ENCODE data around the gene ZSWIM8. TPM values are rescaled to one million over a fixed set of nuclear protein-coding genes. Genes with fewer than 3 reads are reported as not detected.
A peak's percentile ranks its signal among the peaks of the same experiment; 100 is the strongest.

The ZSWIM8 gene
- total and polyA plus RNA-seq, 2 of the 8 experiments (the other 6 are each of a cell fraction or from before 2014, with no cell fraction given): 44.7 to 99.7 TPM

DNA sequence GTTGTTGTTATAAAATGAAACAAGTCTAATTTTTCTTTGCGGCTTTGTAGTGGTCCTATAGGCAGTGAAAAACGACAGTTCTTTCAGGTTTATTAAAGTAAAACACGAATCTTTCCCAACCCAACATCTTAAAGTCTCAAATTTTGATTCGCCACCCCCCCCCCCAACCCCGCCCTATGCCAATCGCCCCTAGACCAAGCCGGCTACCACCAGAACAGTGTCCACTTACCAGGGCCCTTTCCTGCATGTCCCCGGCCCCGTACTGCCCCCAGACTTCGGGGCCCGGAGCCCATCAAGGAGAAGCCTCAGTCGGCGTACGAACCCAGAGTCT, 3.9 kb upstream of the ZSWIM8 start:
- H3K79me1 ChIP-seq (ENCODE audit: low read depth, low read length): peaks cover 2% of the 10 kb centered on the region; the same call in 1 of the 2 replicates
- H2BK120ac ChIP-seq (replicated peaks; ENCODE audit: low read depth, low read length): no peak overlapping the region
- peak overlapping the region; percentile 48 for H4K5ac ChIP-seq (ENCODE audit: insufficient read length, low read depth, low read length)
- WGBS, 2 experiments (ENCODE audit: extremely low coverage in 1 of 2, insufficient coverage in 1 of 2, insufficient read length in 1 of 2, insufficient replicate concordance in 2 of 2, low coverage in 1 of 2, low lambda C conversion rate in 2 of 2, missing lambda C conversion rate in 1 of 2): 3% methylated on average over 14 of the region's 14 CpGs; no CpG with 5 or more reads in 1 of the 2 experiments
- H2BK20ac ChIP-seq (ENCODE audit: low read length): no peak overlapping the region
- no peaks in the 10 kb centered on the region for H3K9me3 ChIP-seq (ENCODE audit: insufficient read depth in 2 of 2, low read depth in 1 of 2, low read length in 1 of 2)
- POLR2A ChIA-PET (ENCODE audit: partially characterized antibody): interaction anchor here (1.0 to 6.3 kb wide), 13 partner anchors 9 to 80 kb away, joined by 3 to 79 read pairs (median 4); partner anchors contain the start of gene SEC24C
- H4K8ac ChIP-seq (ENCODE audit: extremely low read depth, insufficient read depth, low read length): peak overlapping the region; percentile 95; the same call in 1 of the 2 replicates
- no peak for DNase-seq (ENCODE audit: low read depth in 1 of 2, low spot score in 2 of 2)
- H3K27ac ChIP-seq (ENCODE audit: low read depth, low read length): peak overlapping the region; percentile 68; the same call in 1 of the 2 replicates
- peaks cover 2 to 3% (median 2%) of the 10 kb centered on the region in 4 experiments; a peak in 5 of 7 replicates for H3K4me1 ChIP-seq (replicated peaks in 1 of 4; ENCODE audit: control insufficient read depth in 3 of 4, insufficient read depth in 4 of 4, low read length in 3 of 4)
- H3K36me3 ChIP-seq (ENCODE audit: control insufficient read depth in 2 of 4, insufficient read depth in 4 of 4, low read length in 3 of 4): peaks cover 0 to 31% (median 10%) of the 10 kb centered on the region in 4 experiments; a peak in 6 of 8 replicates
- H2AK5ac ChIP-seq (ENCODE audit: low read depth, low read length): no peak overlapping the region
- TF ChIP-seq KDM4A (IDR thresholded peaks at IDR 0.05; ENCODE audit: low read depth, low read length, severe bottlenecking) (peak; percentile 35), SAP30 (IDR thresholded peaks at IDR 0.05; ENCODE audit: insufficient read depth, insufficient replicate concordance, low read length) (no peak)
- H3K14ac ChIP-seq (ENCODE audit: insufficient read length): no peak overlapping the region
- H3K9ac ChIP-seq (replicated peaks in 1 of 4; ENCODE audit: extremely low read depth in 1 of 4, low read depth in 3 of 4, low read length in 3 of 4): peak overlapping the region in 3 of 4 experiments; percentile 78 to 89 (median 78); a peak in 6 of 7 replicates
- CTCF ChIA-PET (ENCODE audit: partially characterized antibody): interaction anchor here (0.7 to 3.8 kb wide), 6 partner anchors 8 to 260 kb away, joined by 3 to 13 read pairs (median 4); a partner anchor contains a TSS
- peak overlapping the region; percentile 72 for H3K18ac ChIP-seq (ENCODE audit: extremely low read depth, low read length)
- no peak overlapping the region for H3K23ac ChIP-seq (ENCODE audit: insufficient read length)
- no peaks in the 10 kb centered on the region for H3K27me3 ChIP-seq (replicated peaks in 1 of 4; ENCODE audit: control insufficient read depth in 3 of 4, extremely low read depth in 1 of 4, insufficient read depth in 3 of 4, low read length in 3 of 4)
- H2BK15ac ChIP-seq (ENCODE audit: low read length): no peak overlapping the region
- peak overlapping the region; percentile 70 to 98 for H3K4me2 ChIP-seq (ENCODE audit: insufficient read depth in 1 of 2, low read depth in 2 of 2, low read length in 2 of 2)
- peaks cover 1 to 8% of the 10 kb centered on the region in 2 experiments for H4K20me1 ChIP-seq (replicated peaks in 1 of 2; ENCODE audit: control insufficient read depth in 1 of 2, insufficient read depth in 2 of 2, low read length in 2 of 2)
- H2BK5ac ChIP-seq (ENCODE audit: low read depth, low read length): no peak overlapping the region; the same call in 1 of the 2 replicates
- peaks cover 8% of the 10 kb centered on the region for H3K23me2 ChIP-seq (ENCODE audit: low read depth, low read length)
- FAIRE-seq: no peak
- H2BK12ac ChIP-seq (ENCODE audit: low read depth, low read length): no peak overlapping the region
- no peak overlapping the region for H3K4ac ChIP-seq (replicated peaks; ENCODE audit: insufficient read length, low read depth, low read length)
- peak overlapping the region; percentile 80 to 88 (median 84) for H3K4me3 ChIP-seq (ENCODE audit: extremely low read depth in 1 of 4, insufficient read depth in 2 of 4, low read depth in 3 of 4, low read length in 4 of 4)
- H2AFZ ChIP-seq (ENCODE audit: low read length): no peak overlapping the region
- peaks cover 6 to 39% of the 10 kb centered on the region in 2 experiments; a peak in 3 of 4 replicates for H3K79me2 ChIP-seq (ENCODE audit: control insufficient read depth in 1 of 2, insufficient read depth in 2 of 2, low read length in 2 of 2)
- H3K56ac ChIP-seq (replicated peaks; ENCODE audit: insufficient read length, low read depth, low read length): peak overlapping the region; percentile 87
- H4K91ac ChIP-seq (replicated peaks; ENCODE audit: insufficient read length, low read length): no peak overlapping the region
